Left ventricle myocardium inferior (tissue), 1 donor: ENCODE results near the gene ACSM6. TPM values are rescaled to one million over a fixed set of nuclear protein-coding genes. Genes with fewer than 3 reads are reported as not detected.

Experiments
- DNase-seq: peaks from one replicate; pipeline ENCODE4 v3.0.0-alpha.2; 2020
- H3K27ac ChIP-seq: fragments of 200-600 bp; replicated peaks from 2 replicates; pipeline ENCODE4 v1.8.0; 2021
- H3K27me3 ChIP-seq: fragments of 200-600 bp; 2 replicates; pipeline ENCODE4 v1.8.0; 2021; ENCODE audit warnings: low read depth
- H3K36me3 ChIP-seq: fragments of 200-600 bp; 2 replicates; pipeline ENCODE4 v1.8.0; 2021
- H3K4me1 ChIP-seq: fragments of 200-600 bp; 2 replicates; pipeline ENCODE4 v1.8.0; 2021
- H3K4me3 ChIP-seq: fragments of 200-600 bp; 2 replicates; pipeline ENCODE4 v1.8.0; 2021; ENCODE audit warnings: mild to moderate bottlenecking, moderate library complexity
- H3K9me3 ChIP-seq: fragments of 200-600 bp; replicated peaks from 2 replicates; pipeline ENCODE4 v1.8.0; 2021
- CTCF ChIP-seq: fragments of 200-600 bp; IDR thresholded peaks from 2 replicates; pipeline ENCODE4 v1.8.0; 2021; ENCODE audit warnings: antibody characterized with exemption, mild to moderate bottlenecking, borderline replicate concordance
- intact Hi-C: fragments of 100-400 bp; cut with micrococcal nuclease; formaldehyde crosslinking; loops from one replicate; pipeline ENCODE4 v1.11.0; 2022
- total RNA-seq: library from RNA; stranded (reverse); fragmentation: NEBNext Ultra II Directional; extraction: Animal tissue kit (Norgen Biotek cat#: 25700); gene quantifications from one replicate; pipeline ENCODE4 v1.2.1, GENCODE V29; 2021
- donor health status: DM: no; HTN: yes; CAD: no; lungs with severe emphysema.

The ACSM6 gene
- total RNA-seq, 1 donor from 2014 or later: not detected

- intact Hi-C loops: no loop called here
- no peaks in the 10 kb centered on the region for H3K27me3 ChIP-seq
- H3K9me3 ChIP-seq: peaks cover 6% of the 10 kb centered on the region
- H3K36me3 ChIP-seq: no peaks in the 10 kb centered on the region
- no peak overlapping the region for H3K27ac ChIP-seq
- DNase-seq: no peak
- no peaks in the 10 kb centered on the region for H3K4me1 ChIP-seq
- TF ChIP-seq CTCF: no peak
- H3K4me3 ChIP-seq: no peak overlapping the region
Observed at GRCh38 chr10:95172851-95173250, 21.2 kb upstream of the ACSM6 start.

GRCh38 chr10:95176101-95176500, 17.9 kb upstream of the ACSM6 start:
- Histone ChIP-seq H3K36me3 (no peaks in the 10 kb centered on the region), H3K4me3 (no peak overlapping the region), H3K27ac (no peak overlapping the region), H3K4me1 (no peaks in the 10 kb centered on the region), H3K27me3 (no peaks in the 10 kb centered on the region), H3K9me3 (peaks cover 6% of the 10 kb centered on the region)
- DNase-seq: no peak
- no peak for TF ChIP-seq CTCF
- intact Hi-C loops: no loop called here

GRCh38 chr10:95177429-95177828, 16.6 kb upstream of the ACSM6 start:
- Histone ChIP-seq H3K9me3 (peaks cover 6% of the 10 kb centered on the region), H3K4me3 (no peak overlapping the region), H3K36me3 (no peaks in the 10 kb centered on the region), H3K27ac (no peak overlapping the region), H3K4me1 (peaks cover under 1% of the 10 kb centered on the region), H3K27me3 (no peaks in the 10 kb centered on the region)
- intact Hi-C loops: no loop called here
- DNase-seq: no peak
- TF ChIP-seq CTCF: no peak

GRCh38 chr10:95178266-95178665, 15.8 kb upstream of the ACSM6 start:
- Histone ChIP-seq H3K4me3 (no peak overlapping the region), H3K4me1 (peaks cover 9% of the 10 kb centered on the region), H3K9me3 (peaks cover 6% of the 10 kb centered on the region), H3K27me3 (no peaks in the 10 kb centered on the region), H3K27ac (no peak overlapping the region), H3K36me3 (no peaks in the 10 kb centered on the region)
- intact Hi-C loops: no loop called here
- no peak for DNase-seq
- no peak for TF ChIP-seq CTCF

GRCh38 chr10:95178797-95179196, 15.2 kb upstream of the ACSM6 start:
- H3K9me3 ChIP-seq: peaks cover 6% of the 10 kb centered on the region
- no peaks in the 10 kb centered on the region for H3K36me3 ChIP-seq
- DNase-seq: no peak
- TF ChIP-seq CTCF: no peak
- intact Hi-C loops: no loop called here
- H3K4me3 ChIP-seq: no peak overlapping the region
- H3K4me1 ChIP-seq: peaks cover 14% of the 10 kb centered on the region
- no peaks in the 10 kb centered on the region for H3K27me3 ChIP-seq
- no peak overlapping the region for H3K27ac ChIP-seq

GRCh38 chr10:95181726-95182125, 12.3 kb upstream of the ACSM6 start:
- H3K27ac ChIP-seq: no peak overlapping the region
- no peak for TF ChIP-seq CTCF
- no peaks in the 10 kb centered on the region for H3K9me3 ChIP-seq
- intact Hi-C loops: loop anchor here (10.0 kb wide), 1 partner anchor 183 kb away; no protein-coding TSS in a partner anchor
- H3K4me1 ChIP-seq: peaks cover 17% of the 10 kb centered on the region
- H3K36me3 ChIP-seq: no peaks in the 10 kb centered on the region
- no peak for DNase-seq
- no peaks in the 10 kb centered on the region for H3K27me3 ChIP-seq
- H3K4me3 ChIP-seq: no peak overlapping the region
